GM12891 (cell line): Measurements from ENCODE around the gene TRIM69.

Experiments used
- POLR2A ChIP-seq: IDR thresholded peaks from 2 replicates; pipeline ENCODE4 v1.6.1; 2011; ENCODE audit warnings: low read depth, low read length, control low read depth
- TAF1 ChIP-seq: IDR thresholded peaks from 2 replicates; pipeline ENCODE4 v1.6.1; 2011; ENCODE audit warnings: low read depth, low read length, control low read depth

- TF ChIP-seq POLR2A (peak; percentile 100), TAF1 (peak; percentile 98)
Measured at GRCh38 chr15:44711096-44711742, 25.1 kb upstream of the TRIM69 start, which contains the start of the genes B2M and PATL2.
